Measurements from ENCODE around the gene VWA8.
"Not testable (repeated sequence)": the region's sequence is repeated elsewhere in the genome, so short reads cannot be mapped to it uniquely, and the experiment has no call there.

Gene VWA8

GRCh38 chr13:41578371-41578770 lies 382.5 kb downstream of the VWA8 start:
- no peak for DNase-seq

DNA sequence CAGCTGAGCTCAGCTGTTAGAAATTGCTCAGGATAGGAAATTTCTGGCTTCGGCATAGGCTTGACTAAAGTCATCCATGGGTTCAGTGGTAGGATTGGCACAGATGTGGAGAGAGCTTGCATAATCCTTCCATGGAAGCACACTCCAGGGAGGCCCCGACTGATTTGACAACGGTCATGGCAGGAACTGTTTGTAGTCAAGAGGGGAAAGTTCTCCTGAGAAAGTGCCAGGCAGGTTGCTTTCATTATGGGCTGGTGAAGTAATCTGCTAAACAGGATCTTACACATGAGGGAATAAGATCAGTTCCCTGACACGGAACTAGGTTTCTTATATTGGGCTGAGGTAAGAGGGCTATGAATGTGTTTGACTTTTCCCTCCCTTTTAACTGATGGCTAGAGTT lies 383.5 kb downstream of the VWA8 start:
- no peak for DNase-seq

DNA sequence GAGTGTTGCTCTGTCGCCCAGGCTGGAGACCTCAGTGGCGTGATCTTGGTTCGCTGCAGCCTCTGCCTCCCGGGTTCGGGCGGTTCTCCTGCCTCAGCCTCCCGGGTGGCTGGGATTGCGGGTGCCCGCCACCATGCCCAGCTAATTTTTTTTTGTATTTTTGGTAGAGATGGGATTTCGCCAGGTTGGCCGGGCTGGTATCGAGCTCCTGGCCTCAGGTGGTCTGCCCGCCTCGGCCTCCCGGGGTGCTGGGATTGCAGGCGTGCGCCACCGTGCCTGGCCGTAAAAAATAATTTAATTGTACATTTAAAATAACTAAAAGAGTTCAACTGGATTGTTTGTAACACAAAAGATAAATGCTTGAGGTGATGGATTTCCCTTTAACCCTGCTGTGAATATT lies 387.3 kb downstream of the VWA8 start:
- not testable (repeated sequence) for DNase-seq

DNA sequence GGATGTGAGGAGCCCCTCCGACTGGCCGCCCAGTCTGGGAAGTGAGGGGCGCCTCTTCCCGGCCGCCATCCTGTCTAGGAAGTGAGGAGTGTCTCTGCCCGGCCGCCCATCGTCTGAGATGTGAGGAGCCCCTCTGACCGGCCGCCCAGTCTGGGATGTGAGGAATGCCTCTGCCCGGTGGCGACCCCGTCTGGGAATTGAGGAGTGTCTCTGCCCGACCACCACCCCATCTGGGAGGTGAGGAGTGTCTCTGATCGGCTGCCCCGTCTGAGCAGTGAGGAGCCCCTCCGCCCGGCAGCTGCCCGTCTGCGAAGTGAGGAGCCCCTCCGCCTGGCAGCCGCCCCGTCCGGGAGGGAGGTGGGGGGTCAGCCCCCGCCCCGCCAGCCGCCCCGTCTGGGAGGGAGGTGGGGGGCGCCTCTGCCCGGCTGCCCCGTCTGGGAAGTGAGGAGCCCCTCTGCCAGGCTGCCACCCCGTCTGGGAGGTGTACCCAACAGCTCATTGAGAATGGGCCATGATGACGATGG lies 389.0 kb downstream of the VWA8 start:
- not testable (repeated sequence) for DNase-seq

DNA sequence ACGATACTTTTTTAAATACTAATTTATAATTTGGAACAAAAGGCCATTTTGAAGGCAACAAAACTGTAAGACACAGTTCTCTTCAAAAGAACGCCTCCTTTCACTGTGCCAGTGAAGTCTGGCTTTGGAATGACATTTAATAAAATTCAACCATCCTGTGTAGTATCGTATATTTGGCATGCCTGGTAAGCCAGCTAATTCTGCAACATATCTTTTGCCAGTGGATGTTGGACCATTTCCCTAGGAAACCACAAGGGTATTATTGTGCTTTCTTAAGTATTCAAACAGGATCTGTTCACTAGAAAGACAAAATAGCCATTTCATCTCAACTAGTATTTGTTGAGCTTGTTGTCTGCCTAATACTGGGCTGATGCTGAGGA lies 391.9 kb downstream of the VWA8 start:
- no peak for DNase-seq

DNA sequence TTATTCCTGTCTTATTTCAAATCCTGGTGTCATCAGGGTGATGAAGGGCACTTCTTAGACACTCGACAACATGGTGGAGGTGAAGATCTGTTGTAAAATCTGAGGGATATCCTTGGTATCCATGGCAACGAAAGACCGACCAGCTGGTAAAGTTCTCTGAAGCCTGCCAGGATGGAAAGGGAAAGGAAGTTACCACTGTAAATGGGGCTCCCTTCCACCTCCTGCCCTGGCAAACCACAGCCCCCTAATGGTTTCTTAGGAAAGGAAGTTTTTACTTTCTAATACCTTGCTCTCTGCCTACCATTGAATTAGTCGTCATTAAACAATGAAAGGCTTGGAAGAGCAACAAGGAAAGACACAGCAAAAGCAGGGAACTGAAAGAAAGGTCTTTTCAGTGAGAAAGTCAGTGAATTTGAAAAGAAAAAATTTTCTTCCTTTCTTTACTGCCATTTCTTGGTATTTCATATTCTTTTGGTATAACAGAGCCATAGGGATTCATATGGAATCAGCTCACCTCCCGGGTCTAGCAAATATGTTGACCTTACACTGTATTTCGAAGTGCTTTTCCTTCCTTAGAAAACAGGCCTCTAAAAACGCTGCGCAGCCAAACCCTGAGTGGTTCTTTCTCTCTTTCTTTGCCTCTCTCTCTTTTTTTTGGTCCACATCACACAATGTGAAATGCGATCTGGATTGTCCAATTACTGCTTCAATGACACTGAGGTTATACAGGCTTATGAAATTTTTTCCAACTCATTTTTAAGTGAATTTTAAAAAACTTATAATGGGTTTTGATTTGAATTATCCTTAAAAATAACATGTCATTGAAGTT lies 392.6 kb downstream of the VWA8 start:
- DNase-seq = no peak

DNA sequence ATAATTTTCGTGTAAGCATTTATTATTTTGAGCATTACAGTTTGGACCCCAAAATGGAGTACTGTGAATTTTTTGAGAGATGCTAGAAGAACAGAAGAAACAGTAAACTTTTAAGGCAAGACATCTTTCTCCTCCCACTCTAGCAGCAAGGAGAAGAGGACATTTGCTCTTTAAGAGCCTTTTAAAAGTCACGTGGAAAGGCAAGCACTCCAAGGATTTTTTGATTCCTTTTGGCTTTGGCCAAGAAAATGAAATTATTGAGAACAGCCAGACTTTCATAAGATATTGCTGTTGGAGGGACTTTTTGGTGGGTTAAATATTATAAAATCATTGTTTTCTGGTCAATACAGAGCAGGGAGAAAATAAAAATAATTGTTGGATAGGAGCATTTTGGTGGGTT lies 393.5 kb downstream of the VWA8 start:
- DNase-seq = no peak

DNA sequence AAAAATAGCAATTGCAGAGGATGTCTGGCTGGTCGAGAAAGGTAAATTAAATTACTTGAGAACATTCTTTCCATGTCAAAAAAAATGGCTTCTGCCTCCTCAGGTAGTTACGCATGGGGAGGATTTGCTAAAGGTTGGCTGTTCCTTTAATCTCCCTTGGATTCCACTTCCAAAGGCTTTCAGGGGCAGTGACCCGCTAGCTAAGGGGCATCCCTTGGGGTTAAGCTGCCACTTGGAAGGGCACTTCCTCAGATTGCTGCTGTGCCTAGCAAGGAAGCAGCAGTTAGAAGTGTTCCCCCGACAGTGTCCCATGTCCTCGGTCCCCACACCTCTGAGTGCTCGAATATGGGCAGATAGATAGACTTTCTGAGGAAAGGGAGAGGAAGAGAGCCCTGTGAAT lies 395.1 kb downstream of the VWA8 start:
- DNase-seq = no peak

DNA sequence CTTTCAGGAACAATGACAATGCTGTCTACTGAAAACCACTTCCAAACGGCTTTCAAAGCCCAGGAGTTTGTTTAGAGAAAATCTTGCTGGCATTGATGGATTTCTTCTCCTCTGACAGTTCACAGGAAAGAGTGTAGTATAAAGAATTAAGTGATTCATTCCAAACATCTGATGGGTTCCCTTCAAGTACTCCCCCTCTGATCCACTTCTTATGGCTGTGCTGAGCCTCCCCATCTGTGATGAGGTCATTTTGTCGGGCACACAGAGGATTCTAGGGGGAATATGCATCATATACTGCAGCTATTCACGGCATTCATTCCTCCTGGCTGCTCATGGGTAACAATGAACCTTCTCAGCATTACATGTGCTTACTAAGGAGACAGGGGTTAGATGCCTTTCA lies 395.7 kb downstream of the VWA8 start:
- DNase-seq = no peak

- no peak for DNase-seq
Measured at GRCh38 chr13:41563984-41564365, 396.9 kb downstream of the VWA8 start.

DNA sequence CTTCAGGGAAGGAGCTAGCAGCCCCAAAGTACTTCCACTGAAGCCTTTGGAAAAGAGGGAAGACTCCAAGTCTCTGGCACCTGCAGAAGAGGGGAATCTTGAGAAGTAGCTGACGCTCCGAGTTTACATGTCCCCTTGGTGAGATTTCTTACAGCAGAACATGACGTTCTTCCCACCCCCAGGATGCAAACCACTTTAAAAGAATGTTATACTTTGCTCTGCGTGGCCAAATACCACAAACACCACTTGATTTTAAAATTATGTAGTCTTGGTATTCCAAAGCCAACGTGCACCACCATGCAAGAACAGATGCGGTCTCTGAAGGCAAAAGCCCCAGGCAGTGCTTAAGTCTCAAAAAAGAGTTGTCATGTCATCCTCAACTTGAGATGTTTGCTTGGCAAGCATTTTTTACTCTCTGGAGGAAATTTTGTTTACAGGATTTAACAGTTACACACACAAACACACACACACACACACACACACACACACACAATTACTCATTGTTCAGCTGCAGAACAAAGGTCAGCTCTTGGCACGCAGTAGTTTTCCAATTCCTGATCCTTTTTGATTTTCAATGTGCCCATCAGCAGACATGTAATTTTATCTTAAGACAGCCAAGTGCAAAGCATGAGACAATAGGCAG lies 397.4 kb downstream of the VWA8 start:
- DNase-seq = no peak

GRCh38 chr13:41562541-41563178 lies 398.2 kb downstream of the VWA8 start:
- no peak for DNase-seq

GRCh38 chr13:41562083-41562482 lies 398.8 kb downstream of the VWA8 start:
- DNase-seq = no peak

DNA sequence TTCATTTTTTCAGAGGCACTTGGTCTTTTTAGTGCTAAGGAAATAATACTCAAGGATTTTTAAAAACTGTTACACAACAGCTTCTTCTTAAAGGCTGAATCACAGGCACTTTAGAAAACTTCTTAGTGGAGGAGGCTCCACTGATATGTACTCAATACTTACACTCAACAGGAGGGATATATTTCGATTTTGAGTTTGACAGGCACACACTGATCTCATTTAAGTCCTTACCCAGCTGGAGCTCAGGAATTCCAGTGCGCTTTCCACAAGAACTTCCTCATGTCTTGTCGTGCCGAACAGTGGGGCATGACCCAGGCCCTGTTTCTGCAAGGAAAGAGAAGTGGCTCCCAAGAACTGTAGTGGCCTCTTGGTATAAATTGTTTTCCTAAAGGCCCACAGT lies 399.7 kb downstream of the VWA8 start:
- DNase-seq = no peak

- no peak for DNase-seq
Measured at GRCh38 chr13:41558781-41559560, 401.9 kb downstream of the VWA8 start.

DNA sequence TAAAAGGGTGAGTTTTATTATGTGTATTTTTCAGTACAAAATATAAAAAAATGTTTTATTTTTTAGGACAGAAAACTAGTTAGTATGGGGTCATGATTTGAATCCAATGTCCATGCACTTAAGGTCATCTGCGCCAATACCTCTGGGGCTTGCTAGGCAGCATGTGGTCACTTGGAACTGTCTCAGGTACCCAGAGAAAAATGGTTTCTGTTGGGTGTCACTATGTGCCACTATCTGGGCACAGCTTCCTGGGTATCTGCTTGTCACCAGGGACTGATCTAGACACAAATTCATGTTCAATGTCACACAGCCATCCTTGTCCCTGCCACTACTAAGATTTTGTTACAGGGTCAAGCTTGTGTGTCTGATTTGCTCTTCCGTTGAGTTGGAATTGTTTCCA lies 403.2 kb downstream of the VWA8 start:
- DNase-seq = no peak

DNA sequence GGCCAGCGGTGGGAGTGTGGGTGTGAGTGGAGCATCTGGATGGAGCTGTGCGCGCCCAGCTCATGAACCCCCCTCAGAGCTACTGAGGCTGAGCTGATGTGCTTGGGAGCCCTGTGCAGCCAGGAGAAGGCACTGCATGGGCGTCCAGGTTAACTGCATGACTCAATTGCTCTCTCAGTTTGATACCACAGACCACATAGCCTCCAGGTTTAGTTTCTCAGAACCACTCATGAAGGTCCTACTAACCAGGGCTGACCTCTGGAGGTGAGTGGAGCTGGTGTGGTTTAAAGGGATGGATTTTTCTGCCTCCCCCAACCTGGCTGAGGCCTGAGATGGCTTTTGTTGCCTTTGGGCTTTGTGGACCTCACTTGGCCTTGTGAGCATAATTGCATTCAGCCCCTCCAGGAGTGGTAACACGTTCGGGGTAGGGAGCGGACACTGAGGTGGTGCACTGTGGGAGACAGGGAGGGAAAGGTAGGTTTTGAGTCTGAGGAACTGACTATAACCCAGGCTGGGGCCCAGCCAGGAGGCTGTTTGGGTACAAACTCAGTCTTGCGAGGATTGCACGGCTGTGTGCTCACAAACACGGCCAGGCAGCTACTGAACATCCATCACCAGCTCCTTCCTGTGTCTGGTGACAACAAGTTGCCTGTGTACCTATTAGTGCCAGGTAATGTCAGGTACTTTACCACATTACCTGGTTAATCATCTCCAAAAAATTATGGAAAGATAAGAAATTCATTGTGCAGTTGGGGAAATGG lies 406.1 kb downstream of the VWA8 start:
- no peak for DNase-seq

GRCh38 chr13:41554180-41554579 lies 406.7 kb downstream of the VWA8 start:
- DNase-seq = no peak

DNA sequence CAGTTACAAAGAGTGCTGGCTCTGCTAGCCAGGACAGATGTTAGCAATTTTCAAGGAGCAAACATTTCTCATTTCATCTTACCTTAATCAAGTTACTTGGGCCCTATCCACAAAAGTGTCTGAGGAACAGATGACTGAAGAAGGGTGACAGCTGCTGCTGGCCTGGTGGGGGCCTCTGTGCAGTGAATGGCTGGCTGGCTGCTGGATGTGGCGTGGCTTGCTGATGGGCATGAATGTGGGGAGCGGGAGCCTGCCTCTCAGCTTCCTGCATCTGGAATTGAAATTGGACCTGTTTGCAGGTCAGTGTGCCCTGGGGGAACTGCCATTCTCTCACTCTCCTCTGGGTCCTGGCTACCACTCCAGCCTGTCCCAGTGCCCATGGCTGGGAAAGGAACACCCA lies 408.9 kb downstream of the VWA8 start:
- no peak for DNase-seq

DNA sequence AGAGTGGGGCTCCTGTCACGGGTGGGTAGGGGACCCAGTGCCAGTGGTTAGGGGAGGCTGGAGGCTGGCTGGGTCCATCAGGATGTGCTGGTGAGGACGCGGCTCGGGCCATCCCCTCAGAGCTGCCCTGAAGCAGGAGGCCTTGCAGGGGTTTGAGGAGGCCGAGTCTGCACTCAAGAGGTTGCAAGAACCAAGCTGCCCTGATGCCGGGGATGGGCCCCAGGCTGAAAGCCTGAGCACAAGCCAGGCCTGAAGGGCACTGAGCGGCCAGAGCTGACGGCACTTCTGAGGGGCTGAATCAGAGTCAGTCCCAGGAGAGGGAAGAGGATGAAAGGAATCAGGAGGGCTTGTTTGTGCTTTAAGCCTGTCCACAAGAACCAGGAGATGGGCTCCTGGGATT lies 410.6 kb downstream of the VWA8 start:
- DNase-seq = no peak

DNA sequence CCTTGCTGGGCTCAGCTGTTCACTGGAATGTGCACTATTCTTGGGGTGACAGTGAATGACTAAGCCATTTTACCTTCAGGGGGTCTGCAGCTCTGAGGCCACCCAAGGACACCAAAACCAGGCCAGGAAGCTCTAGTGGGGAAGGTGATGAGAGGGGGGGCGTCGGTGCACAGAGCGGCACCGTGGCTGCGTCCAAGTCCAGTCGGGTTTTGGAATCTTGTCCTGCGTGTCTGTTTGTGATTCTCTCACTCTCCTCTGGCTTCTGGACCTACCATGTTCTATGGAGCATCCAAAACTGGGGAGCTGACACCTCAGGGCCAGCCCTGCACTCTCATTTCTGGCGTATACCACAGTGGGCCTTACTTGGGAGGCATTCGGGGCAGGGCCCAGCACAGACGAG lies 411.4 kb downstream of the VWA8 start:
- no peak for DNase-seq

- DNase-seq = no peak
Measured at GRCh38 chr13:41548910-41549309, 412.0 kb downstream of the VWA8 start.
